Coronary artery (tissue), 2 donors: ENCODE measurements around the gene EFNA2.

Source experiments
- DNase-seq: peaks from one replicate; pipeline ENCODE4 v3.0.0-alpha.2; 2017; ENCODE audit warnings: low spot score
- H3K27ac ChIP-seq, 2 donors: fragments of 200-600 bp; sonication (generic); one replicate each; pipeline ENCODE4 v1.5.1; 2016 to 2019
- H3K4me3 ChIP-seq: fragments of 200-600 bp; sonication (generic); 2 replicates; pipeline ENCODE4 v1.5.1; 2016; ENCODE audit warnings: mild to moderate bottlenecking, moderate library complexity
- TF ChIP-seq, protein P1 (sequence below): fragments of 200-600 bp; sonication (generic); IDR thresholded peaks from one replicate; pipeline ENCODE4 v1.5.1; 2019; ENCODE audit warnings: antibody characterized with exemption

Gene EFNA2

DNA sequence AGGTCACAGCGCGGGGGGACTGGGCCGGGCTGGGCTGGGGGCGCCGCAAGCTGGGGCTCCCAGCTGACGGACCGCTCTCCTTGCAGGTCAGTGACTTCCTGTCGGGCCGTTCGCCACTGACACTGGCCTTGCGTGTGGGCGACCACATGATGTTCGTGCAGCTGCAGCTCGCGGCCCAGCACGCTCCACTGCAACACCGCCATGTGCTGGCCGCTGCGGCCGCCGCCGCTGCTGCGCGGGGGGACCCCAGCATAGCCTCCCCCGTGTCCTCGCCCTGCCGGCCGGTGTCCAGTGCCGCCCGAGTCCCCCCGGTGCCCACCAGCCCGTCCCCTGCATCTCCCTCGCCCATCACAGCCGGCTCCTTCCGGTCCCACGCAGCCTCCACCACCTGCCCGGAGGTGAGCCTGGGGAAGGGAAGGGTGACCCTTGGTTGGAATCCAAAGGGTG is 31.6 kb upstream of the EFNA2 start:
- peak overlapping the region; percentile 96 for H3K4me3 ChIP-seq
- TF ChIP-seq, protein P1, sequence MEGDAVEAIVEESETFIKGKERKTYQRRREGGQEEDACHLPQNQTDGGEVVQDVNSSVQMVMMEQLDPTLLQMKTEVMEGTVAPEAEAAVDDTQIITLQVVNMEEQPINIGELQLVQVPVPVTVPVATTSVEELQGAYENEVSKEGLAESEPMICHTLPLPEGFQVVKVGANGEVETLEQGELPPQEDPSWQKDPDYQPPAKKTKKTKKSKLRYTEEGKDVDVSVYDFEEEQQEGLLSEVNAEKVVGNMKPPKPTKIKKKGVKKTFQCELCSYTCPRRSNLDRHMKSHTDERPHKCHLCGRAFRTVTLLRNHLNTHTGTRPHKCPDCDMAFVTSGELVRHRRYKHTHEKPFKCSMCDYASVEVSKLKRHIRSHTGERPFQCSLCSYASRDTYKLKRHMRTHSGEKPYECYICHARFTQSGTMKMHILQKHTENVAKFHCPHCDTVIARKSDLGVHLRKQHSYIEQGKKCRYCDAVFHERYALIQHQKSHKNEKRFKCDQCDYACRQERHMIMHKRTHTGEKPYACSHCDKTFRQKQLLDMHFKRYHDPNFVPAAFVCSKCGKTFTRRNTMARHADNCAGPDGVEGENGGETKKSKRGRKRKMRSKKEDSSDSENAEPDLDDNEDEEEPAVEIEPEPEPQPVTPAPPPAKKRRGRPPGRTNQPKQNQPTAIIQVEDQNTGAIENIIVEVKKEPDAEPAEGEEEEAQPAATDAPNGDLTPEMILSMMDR, result no peak
- no peak for DNase-seq

DNA sequence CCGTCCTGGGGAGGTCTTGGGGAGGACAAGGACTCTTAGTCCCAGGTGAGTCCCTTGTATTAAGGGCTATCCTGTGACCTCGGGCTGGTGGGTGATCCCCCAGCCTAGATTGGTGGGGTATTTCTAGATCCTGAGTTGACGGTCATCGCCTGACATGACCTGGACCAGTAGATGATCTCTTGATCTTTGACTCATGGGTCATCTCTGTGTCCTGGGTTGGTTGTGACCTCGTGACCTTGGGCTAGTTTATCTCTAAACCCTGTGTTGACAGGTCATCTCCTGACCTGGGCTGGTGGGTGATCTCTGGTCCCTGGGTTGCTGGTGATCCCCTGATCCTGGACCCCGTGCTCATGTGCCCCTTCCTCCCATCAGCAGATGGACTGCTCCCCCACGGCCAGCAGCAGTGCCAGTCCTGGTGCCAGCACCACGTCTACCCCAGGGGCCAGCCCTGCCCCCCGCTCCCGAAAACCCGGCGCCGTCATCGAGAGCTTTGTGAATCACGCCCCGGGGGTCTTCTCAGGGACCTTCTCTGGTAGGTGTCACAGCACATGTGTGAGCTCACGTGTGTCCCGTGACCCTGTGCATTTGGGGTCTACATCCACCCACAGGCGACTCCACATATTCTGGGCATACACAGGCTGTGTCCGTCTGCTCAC is 31.0 kb upstream of the EFNA2 start:
- DNase-seq, result no peak
- H3K4me3 ChIP-seq, result peak overlapping the region; percentile 96
- H3K27ac ChIP-seq, result peak overlapping the region; percentile 93 to 100
- TF ChIP-seq, protein P1, result no peak

More for the DNA sequence above, 31.6 kb upstream of the EFNA2 start:
- H3K27ac ChIP-seq, result peak overlapping the region; percentile 93 to 100

DNA sequence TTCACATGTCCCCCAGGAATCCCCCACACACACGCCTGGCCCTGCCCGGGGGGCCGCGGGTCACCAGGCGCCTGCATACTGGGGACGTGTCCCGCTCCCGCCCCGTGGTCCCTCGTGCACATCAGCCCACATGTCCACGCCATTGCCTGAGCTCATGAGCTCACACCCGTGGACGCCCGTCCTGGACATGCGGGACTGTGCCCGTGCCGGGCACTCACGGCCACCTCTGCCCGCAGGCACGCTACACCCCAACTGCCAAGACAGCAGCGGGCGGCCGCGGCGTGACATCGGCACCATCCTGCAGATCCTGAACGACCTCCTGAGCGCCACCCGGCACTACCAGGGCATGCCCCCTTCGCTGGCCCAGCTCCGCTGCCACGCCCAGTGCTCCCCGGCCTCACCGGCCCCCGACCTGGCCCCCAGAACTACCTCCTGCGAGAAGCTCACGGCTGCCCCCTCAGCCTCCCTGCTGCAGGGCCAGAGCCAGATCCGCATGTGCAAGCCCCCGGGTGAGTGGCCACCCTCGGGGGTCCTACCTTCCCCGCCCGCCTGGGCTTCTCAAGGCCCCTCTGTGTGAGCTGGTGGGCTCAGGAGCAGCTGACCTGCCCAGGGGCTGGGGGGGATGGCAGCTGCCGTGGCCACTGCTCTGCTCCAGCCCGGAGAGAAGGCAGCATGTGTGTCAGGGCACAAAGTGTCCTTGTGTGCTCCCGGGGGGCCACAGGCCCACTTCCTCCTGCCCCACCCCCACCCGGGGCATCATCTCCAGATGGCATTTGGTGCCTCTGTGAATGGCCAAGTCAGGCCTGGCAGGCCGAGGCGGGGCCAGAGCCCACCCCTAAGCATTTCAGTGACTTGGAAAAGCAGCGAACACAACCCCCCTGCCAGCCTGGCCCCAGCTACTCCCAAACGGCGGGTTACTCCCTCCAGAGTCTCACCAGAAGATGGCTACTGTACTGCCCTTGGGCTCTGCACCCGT is 30.2 kb upstream of the EFNA2 start:
- Histone ChIP-seq H3K4me3 (peak overlapping the region; percentile 43), H3K27ac (peak overlapping the region; percentile 93 to 100)
- TF ChIP-seq, protein P1, result no peak
- no peak for DNase-seq

DNA sequence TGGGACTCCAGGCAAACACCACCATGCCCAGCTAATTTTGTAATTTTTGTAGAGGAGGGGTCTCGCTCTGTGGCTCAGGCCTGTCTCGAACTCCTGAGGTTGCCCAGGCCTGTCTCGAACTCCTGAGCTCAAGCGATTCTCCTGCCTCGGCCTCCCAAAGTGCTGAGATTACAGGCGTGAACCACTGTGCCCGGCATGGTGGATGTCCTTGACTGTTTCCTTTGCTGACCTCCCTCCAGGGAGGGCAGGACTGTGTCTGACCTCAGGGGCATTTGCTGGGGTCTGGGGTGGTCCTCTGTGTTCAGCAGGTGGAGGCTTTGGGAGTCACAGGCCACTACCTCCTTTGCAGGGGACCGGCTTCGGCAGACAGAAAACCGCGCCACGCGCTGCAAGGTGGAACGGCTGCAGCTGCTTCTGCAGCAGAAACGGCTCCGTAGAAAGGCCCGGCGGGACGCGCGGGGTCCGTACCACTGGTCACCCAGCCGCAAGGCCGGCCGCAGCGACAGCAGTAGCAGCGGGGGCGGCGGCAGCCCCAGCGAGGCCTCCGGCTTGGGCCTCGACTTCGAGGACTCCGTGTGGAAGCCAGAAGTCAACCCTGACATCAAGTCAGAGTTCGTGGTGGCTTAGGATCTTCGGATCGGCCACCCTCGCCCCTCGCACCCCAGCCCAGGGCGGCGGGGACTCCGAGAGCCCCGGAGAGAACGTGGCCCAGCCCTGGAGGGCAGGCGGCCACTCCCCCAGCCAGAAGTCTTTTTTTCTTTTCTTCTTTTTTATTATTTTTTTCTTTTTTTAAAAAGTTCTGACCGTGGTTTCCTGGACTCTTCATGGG is 28.8 kb upstream of the EFNA2 start:
- DNase-seq, result no peak
- H3K27ac ChIP-seq, result peak overlapping the region in 1 of 2 donors; percentile 24
- H3K4me3 ChIP-seq, result no peak overlapping the region
- TF ChIP-seq, protein P1, result no peak

DNA sequence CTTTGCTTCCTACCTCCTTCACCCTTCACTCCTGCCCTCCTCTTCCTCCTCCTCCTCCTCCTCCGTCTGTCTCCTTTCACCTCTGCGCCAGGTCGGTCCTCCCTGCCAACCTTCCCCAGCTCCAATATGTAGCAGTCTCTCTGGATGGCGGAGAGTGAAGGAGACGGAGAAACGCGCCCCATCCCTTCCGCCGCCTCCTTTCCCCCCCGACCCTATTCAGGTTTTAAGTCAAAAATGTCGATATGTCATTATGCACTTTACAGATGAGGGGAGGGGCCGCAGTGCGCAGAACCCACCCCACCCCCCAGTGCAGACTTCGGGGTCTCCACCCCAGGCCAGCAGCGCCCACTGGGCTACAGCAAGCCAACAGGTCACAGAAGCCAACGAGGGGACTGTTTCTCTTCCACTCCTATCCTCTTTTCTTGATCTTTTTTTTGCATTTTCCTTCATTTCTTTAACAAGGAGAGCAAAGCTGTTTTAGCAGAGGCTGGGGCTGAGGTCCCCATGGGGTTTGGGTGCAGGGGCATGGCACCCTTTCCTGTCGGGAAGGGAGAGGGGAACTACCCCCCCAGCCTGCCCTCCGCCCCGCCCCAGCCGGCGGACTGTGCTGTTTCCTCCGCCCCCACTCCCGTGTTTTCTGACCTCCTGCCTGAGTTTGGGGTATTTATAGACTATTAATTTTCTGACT is 28.1 kb upstream of the EFNA2 start:
- H3K4me3 ChIP-seq, result peak overlapping the region; percentile 13

DNA sequence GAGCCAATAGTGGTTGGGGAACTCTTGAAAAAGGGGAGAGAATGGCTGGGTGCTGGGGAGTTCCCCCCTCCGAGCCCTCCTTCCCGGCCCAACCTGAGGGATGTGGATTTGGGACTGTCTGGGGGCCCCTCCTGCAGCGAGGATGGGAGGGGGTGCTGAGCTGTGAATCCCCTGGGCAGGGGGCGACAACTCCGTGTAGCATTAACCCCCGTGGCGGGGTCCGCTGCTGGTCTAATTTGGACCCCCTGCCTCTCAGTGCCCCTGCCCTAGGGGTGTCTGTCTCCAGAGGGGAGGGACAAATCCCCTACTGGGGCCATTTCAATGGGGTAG is 27.5 kb upstream of the EFNA2 start:
- TF ChIP-seq, protein P1, result no peak
- H3K4me3 ChIP-seq, result peak overlapping the region; percentile 13
- no peak for DNase-seq
- peak overlapping the region; percentile 88 to 99 for H3K27ac ChIP-seq

More for the DNA sequence above, 28.1 kb upstream of the EFNA2 start:
- H3K27ac ChIP-seq, result peak overlapping the region; percentile 88 to 99
- no peak for DNase-seq
- TF ChIP-seq, protein P1, result no peak
